Tongue (tissue), 2 donors: ENCODE results near the gene LAGE3. TPM values are rescaled to one million over a fixed set of nuclear protein-coding genes. Genes with fewer than 3 reads are reported as not detected.

Source experiments
- DNase-seq: peaks from one replicate; pipeline ENCODE4 v3.0.0-alpha.2; 2015
- total RNA-seq: library from RNA; depleted of rRNA; stranded (reverse); fragments of >200 nt; gene quantifications from one replicate; pipeline ENCODE4 v1.2.3, GENCODE V29; 2014

Gene LAGE3
- total RNA-seq, 1 donor from 2014 or later, result 23.8 TPM

GRCh38 chrX:154458116-154458953 is 20.7 kb downstream of the LAGE3 start, which contains the start of gene PLXNA3:
PLXNA3 (plus strand) TSS chrX:154458281; CDS start chrX:154460184, 1,903 bp downstream.
- peak; percentile 64 for DNase-seq

GRCh38 chrX:154457491-154458115 is 21.5 kb downstream of the LAGE3 start:
- DNase-seq, result peak; percentile 32

GRCh38 chrX:154452823-154453222 is 26.3 kb downstream of the LAGE3 start:
- no peak for DNase-seq

GRCh38 chrX:154450312-154450711 is 28.8 kb downstream of the LAGE3 start:
- no peak for DNase-seq

- DNase-seq, result no peak
Observed at GRCh38 chrX:154449618-154450017, 29.5 kb downstream of the LAGE3 start.

- no peak for DNase-seq
Observed at GRCh38 chrX:154448484-154448883, 30.6 kb downstream of the LAGE3 start.

- no peak for DNase-seq
Observed at GRCh38 chrX:154446430-154446829, 32.7 kb downstream of the LAGE3 start.

GRCh38 chrX:154445776-154446175 is 33.3 kb downstream of the LAGE3 start:
- DNase-seq, result no peak

GRCh38 chrX:154444755-154445246 is 34.3 kb downstream of the LAGE3 start:
- no peak for DNase-seq

- DNase-seq, result peak; percentile 86
Observed at GRCh38 chrX:154443992-154444754, 34.9 kb downstream of the LAGE3 start, which contains the start of gene FAM50A. FAM50A (plus strand) TSS chrX:154444141; CDS start chrX:154444236, 95 bp downstream.

- DNase-seq, result no peak
Observed at GRCh38 chrX:154443479-154443910, 35.6 kb downstream of the LAGE3 start.

- DNase-seq, result no peak
Observed at GRCh38 chrX:154441984-154442707, 36.9 kb downstream of the LAGE3 start.

- DNase-seq, result no peak
Observed at GRCh38 chrX:154441564-154441963, 37.5 kb downstream of the LAGE3 start.

- no peak for DNase-seq
Observed at GRCh38 chrX:154440623-154441357, 38.3 kb downstream of the LAGE3 start.

- DNase-seq, result no peak
Observed at GRCh38 chrX:154439841-154440240, 39.2 kb downstream of the LAGE3 start.

- no peak for DNase-seq
Observed at GRCh38 chrX:154437971-154438893, 40.8 kb downstream of the LAGE3 start.

- DNase-seq, result peak; percentile 46
Observed at GRCh38 chrX:154436983-154437752, 41.9 kb downstream of the LAGE3 start, which contains the start of gene GDI1. GDI1 (plus strand) TSS chrX:154437154; CDS start chrX:154437255, 101 bp downstream.

GRCh38 chrX:154436374-154436982 is 42.6 kb downstream of the LAGE3 start:
- DNase-seq, result peak; percentile 40
